GM12878 (cell line): ENCODE results near the gene LRRC56.

ENCODE experiments used
- ATF3 ChIP-seq: IDR thresholded peaks from 2 replicates; pipeline ENCODE4 v1.6.1; 2011; ENCODE audit warnings: low read depth, mild to moderate bottlenecking, low read length, moderate library complexity, borderline replicate concordance; ENCODE audit errors: extremely low read depth
- CEBPB ChIP-seq, 2 experiments: fragments of 150-350 bp in 1 of 2; IDR thresholded peaks; 2 replicates each; pipeline ENCODE4 v1.6.1; 2012 to 2014; ENCODE audit warnings: low read depth in 2 of 2, low read length in 2 of 2, borderline replicate concordance in 1 of 2, inconsistent platforms in 1 of 2
- EGR1 ChIP-seq, 2 experiments: IDR thresholded peaks; 1 replicate in 1 of 2; 2 replicates in 1 of 2; pipeline ENCODE4 v1.6.1; 2011 to 2012; ENCODE audit warnings: low read depth in 2 of 2, low read length in 2 of 2, borderline replicate concordance in 1 of 2, mild to moderate bottlenecking in 1 of 2, moderate library complexity in 1 of 2
- ELK1 ChIP-seq: IDR thresholded peaks from 2 replicates; pipeline ENCODE4 v1.6.1; 2012; ENCODE audit warnings: low read depth, low read length, improper control_type of control experiment
- JUND ChIP-seq: IDR thresholded peaks from 2 replicates; pipeline ENCODE4 v1.6.1; 2012; ENCODE audit warnings: low read depth, mild to moderate bottlenecking, low read length, improper control_type of control experiment, moderate library complexity
- POLR2A ChIP-seq: IDR thresholded peaks from 2 replicates; pipeline ENCODE4 v1.6.1; 2011; ENCODE audit warnings: low read depth, mild to moderate bottlenecking, low read length
- RELB ChIP-seq: fragments of 450-650 bp; IDR thresholded peaks from 2 replicates; pipeline ENCODE4 v1.6.1; 2017; ENCODE audit warnings: low read depth, mild to moderate bottlenecking, moderate library complexity
- RFX5 ChIP-seq: IDR thresholded peaks from 2 replicates; pipeline ENCODE4 v1.6.1; 2011; ENCODE audit warnings: low read depth, low read length, improper control_type of control experiment
- SREBF2 ChIP-seq: IDR thresholded peaks from 2 replicates; pipeline ENCODE4 v1.6.1; 2012; ENCODE audit warnings: mild to moderate bottlenecking, low read length
- TF ChIP-seq, protein P1 (sequence below): IDR thresholded peaks from 2 replicates; pipeline ENCODE4 v1.6.1; 2012; ENCODE audit warnings: low read depth, low read length, improper control_type of control experiment
- TF ChIP-seq, protein P2 (sequence below), 3 experiments: IDR thresholded peaks in 2 of 3; conservative IDR thresholded peaks in 1 of 3; 2 replicates each; pipeline ENCODE4 v1.5.1; 2011; ENCODE audit warnings: low read depth in 3 of 3, low read length in 3 of 3, mild to moderate bottlenecking in 3 of 3, control low read depth in 2 of 3, moderate library complexity in 2 of 3, inconsistent platforms in 1 of 3, mixed read lengths in 1 of 3; ENCODE audit not compliant: control insufficient read depth in 2 of 3, insufficient read depth in 1 of 3; ENCODE audit errors: extremely low read depth in 1 of 3
- TF ChIP-seq, protein P3 (sequence below): fragments of 450-650 bp; IDR thresholded peaks from 2 replicates; pipeline ENCODE4 v1.6.1; 2016; ENCODE audit warnings: mild to moderate bottlenecking

DNA sequence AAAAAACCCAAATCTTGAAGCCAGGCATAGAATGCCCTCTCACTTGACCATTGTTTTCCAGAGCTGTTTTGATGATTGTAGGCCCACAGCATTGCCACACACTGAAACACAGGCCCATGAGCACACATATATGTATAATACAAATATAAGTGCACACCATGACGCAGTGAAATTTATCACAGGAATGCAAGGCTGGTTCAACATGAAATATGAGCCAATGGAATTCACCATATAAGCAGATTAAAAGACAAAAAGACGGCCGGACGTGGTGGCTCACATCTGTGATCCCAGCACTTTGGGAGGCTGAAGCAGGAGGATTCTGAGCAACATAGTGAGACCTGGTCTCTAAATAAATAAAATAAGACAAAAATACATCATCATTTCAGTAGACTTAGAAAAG, 20.9 kb upstream of the LRRC56 start:
- TF ChIP-seq EGR1 (IDR thresholded peaks at IDR 0.05; ENCODE audit: borderline replicate concordance in 1 of 2, low read depth in 2 of 2, low read length in 2 of 2) (no peak), RELB (no peak), SREBF2 (no peak), POLR2A (no peak), CEBPB (IDR thresholded peaks at IDR 0.05; ENCODE audit: borderline replicate concordance in 1 of 2, low read depth in 2 of 2, low read length in 2 of 2) (no peak), ATF3 (no peak), RFX5 (no peak), ELK1 (no peak), JUND (no peak)
- TF ChIP-seq, protein P1, sequence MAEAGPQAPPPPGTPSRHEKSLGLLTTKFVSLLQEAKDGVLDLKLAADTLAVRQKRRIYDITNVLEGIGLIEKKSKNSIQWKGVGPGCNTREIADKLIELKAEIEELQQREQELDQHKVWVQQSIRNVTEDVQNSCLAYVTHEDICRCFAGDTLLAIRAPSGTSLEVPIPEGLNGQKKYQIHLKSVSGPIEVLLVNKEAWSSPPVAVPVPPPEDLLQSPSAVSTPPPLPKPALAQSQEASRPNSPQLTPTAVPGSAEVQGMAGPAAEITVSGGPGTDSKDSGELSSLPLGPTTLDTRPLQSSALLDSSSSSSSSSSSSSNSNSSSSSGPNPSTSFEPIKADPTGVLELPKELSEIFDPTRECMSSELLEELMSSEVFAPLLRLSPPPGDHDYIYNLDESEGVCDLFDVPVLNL, result no peak
- TF ChIP-seq, protein P2, sequence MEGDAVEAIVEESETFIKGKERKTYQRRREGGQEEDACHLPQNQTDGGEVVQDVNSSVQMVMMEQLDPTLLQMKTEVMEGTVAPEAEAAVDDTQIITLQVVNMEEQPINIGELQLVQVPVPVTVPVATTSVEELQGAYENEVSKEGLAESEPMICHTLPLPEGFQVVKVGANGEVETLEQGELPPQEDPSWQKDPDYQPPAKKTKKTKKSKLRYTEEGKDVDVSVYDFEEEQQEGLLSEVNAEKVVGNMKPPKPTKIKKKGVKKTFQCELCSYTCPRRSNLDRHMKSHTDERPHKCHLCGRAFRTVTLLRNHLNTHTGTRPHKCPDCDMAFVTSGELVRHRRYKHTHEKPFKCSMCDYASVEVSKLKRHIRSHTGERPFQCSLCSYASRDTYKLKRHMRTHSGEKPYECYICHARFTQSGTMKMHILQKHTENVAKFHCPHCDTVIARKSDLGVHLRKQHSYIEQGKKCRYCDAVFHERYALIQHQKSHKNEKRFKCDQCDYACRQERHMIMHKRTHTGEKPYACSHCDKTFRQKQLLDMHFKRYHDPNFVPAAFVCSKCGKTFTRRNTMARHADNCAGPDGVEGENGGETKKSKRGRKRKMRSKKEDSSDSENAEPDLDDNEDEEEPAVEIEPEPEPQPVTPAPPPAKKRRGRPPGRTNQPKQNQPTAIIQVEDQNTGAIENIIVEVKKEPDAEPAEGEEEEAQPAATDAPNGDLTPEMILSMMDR (IDR thresholded peaks at IDR 0.05 in 2 of 3, conservative IDR thresholded peaks at IDR 0.05 in 1 of 3; ENCODE audit: control insufficient read depth in 2 of 3, extremely low read depth in 1 of 3, insufficient read depth in 1 of 3, low read depth in 3 of 3, low read length in 3 of 3), result no peak
- TF ChIP-seq, protein P3, sequence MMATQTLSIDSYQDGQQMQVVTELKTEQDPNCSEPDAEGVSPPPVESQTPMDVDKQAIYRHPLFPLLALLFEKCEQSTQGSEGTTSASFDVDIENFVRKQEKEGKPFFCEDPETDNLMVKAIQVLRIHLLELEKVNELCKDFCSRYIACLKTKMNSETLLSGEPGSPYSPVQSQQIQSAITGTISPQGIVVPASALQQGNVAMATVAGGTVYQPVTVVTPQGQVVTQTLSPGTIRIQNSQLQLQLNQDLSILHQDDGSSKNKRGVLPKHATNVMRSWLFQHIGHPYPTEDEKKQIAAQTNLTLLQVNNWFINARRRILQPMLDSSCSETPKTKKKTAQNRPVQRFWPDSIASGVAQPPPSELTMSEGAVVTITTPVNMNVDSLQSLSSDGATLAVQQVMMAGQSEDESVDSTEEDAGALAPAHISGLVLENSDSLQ, result no peak
